A549 (cell line): ENCODE data around the gene PDZD7. TPM values are rescaled to one million over a fixed set of nuclear protein-coding genes. Genes with fewer than 3 reads are reported as not detected.

ENCODE experiments used
- ATAC-seq, 2 experiments: fragments of 200-7000 bp in 1 of 2; fragments of >200 bp in 1 of 2; cut with Nextera tagmentation in 1 of 2; cut with Tn5 transposase in 1 of 2; 3 replicates each; pipeline versions ENCODE4 v1.8.0 to v1.9.1; 2018 to 2020; ENCODE audit warnings: mild to moderate bottlenecking in 1 of 2, moderate library complexity in 1 of 2
- CTCF ChIA-PET: fragments of 300-600 bp; sonication (Branson Sonifier 250); formaldehyde crosslinking; extraction: SDS; loops from one replicate; lab custom pipeline; 2021; ENCODE audit warnings: antibody characterized with exemption, inconsistent platforms; lab: Yijun Ruan, JAX
- POLR2A ChIA-PET: fragments of 350-600 bp; formaldehyde crosslinking; extraction: SDS; loops from one replicate; lab custom pipeline; 2021; ENCODE audit warnings: antibody characterized with exemption, inconsistent platforms; lab: Yijun Ruan, JAX
- DNase-seq, 2 experiments: peaks; one replicate each; pipeline versions ENCODE4 v3.0.0 to v3.0.0-alpha.2; 2011 to 2016; ENCODE audit warnings: low read depth in 1 of 2, low spot score in 1 of 2
- FAIRE-seq: peaks from 2 replicates; lab custom pipeline; 2011; peaks lifted over from hg19 to GRCh38; lab: Jason Lieb, UNC
- H3K27ac ChIP-seq, 2 experiments: fragments of >200 bp; sonication (Bioruptor Twin); formaldehyde crosslinking; 3 replicates each; pipeline ENCODE4 v1.5.1; 2016 to 2017
- H3K4me1 ChIP-seq: fragments of >200 bp; sonication (Bioruptor Twin); formaldehyde crosslinking; 3 replicates; pipeline ENCODE4 v1.6.1; 2016
- H3K4me2 ChIP-seq: fragments of >200 bp; sonication (Bioruptor Twin); formaldehyde crosslinking; 3 replicates; pipeline ENCODE4 v1.6.1; 2016
- H3K4me3 ChIP-seq: fragments of >200 bp; sonication (Bioruptor Twin); formaldehyde crosslinking; 3 replicates; pipeline ENCODE4 v1.5.1; 2016
- H3K9me3 ChIP-seq: fragments of >200 bp; sonication (Bioruptor Twin); formaldehyde crosslinking; 3 replicates; pipeline ENCODE4 v1.6.1; 2016
- CBX2 ChIP-seq: fragments of 200-600 bp; sonication (generic); IDR thresholded peaks from 2 replicates; pipeline ENCODE4 v1.6.1; 2016; ENCODE audit warnings: low read depth, mild to moderate bottlenecking, borderline replicate concordance
- CHD2 ChIP-seq: fragments of 150-350 bp; IDR thresholded peaks from 2 replicates; pipeline ENCODE4 v1.6.1; 2014; ENCODE audit warnings: low read length; ENCODE audit not compliant: partially characterized antibody
- ESRRA ChIP-seq: fragments of 150-350 bp; IDR thresholded peaks from 2 replicates; pipeline ENCODE4 v1.6.1; 2014; ENCODE audit warnings: mild to moderate bottlenecking, low read length, borderline replicate concordance
- FOXS1 ChIP-seq: fragments of 250-450 bp; sonication (Bioruptor Pico); IDR thresholded peaks from 2 replicates; pipeline ENCODE4 v1.5.0; 2020; ENCODE audit warnings: mild to moderate bottlenecking, moderate library complexity
- HEYL ChIP-seq: fragments of 250-450 bp; sonication (Bioruptor Pico); IDR thresholded peaks from 2 replicates; pipeline ENCODE4 v1.8.0; 2021; ENCODE audit warnings: mild to moderate bottlenecking, moderate library complexity
- HMGXB4 ChIP-seq: fragments of 250-450 bp; sonication (Bioruptor Pico); IDR thresholded peaks from 2 replicates; pipeline ENCODE4 v1.5.0; 2021; ENCODE audit warnings: mild to moderate bottlenecking, moderate library complexity, borderline replicate concordance
- HOXB13 ChIP-seq: fragments of 250-450 bp; sonication (Bioruptor Pico); IDR thresholded peaks from 2 replicates; pipeline ENCODE4 v1.5.0; 2020; ENCODE audit warnings: low read depth, mild to moderate bottlenecking, moderate library complexity
- HOXB5 ChIP-seq: fragments of 250-450 bp; sonication (Bioruptor Pico); IDR thresholded peaks from 2 replicates; pipeline ENCODE4 v1.5.0; 2020; ENCODE audit warnings: mild to moderate bottlenecking, moderate library complexity
- JUN ChIP-seq, 2 experiments: fragments of >200 bp; sonication (Bioruptor Twin); formaldehyde crosslinking; IDR thresholded peaks; 2 replicates in 1 of 2; 3 replicates in 1 of 2; pipeline ENCODE4 v1.6.1; 2016 to 2017
- KDM1A ChIP-seq: fragments of 200-600 bp; sonication (generic); IDR thresholded peaks from 2 replicates; pipeline ENCODE4 v1.6.1; 2016; ENCODE audit warnings: low read depth, mild to moderate bottlenecking
- NFE2L2 ChIP-seq: fragments of 150-350 bp; conservative IDR thresholded peaks from 2 replicates; pipeline ENCODE4 v1.6.1; 2014; ENCODE audit warnings: low read length
- POLR2A ChIP-seq: IDR thresholded peaks from 2 replicates; pipeline ENCODE4 v1.6.1; 2012; ENCODE audit warnings: mild to moderate bottlenecking, low read length
- POLR2AphosphoS2 ChIP-seq: conservative IDR thresholded peaks from 2 replicates; pipeline ENCODE4 v1.6.1; 2012; ENCODE audit warnings: low read length, improper control_type of control experiment, inconsistent platforms
- RAD21 ChIP-seq, 2 experiments: fragments of >200 bp in 1 of 2; sonication (Bioruptor Twin) in 1 of 2; formaldehyde crosslinking in 1 of 2; IDR thresholded peaks in 1 of 2; conservative IDR thresholded peaks in 1 of 2; 2 replicates in 1 of 2; 3 replicates in 1 of 2; pipeline ENCODE4 v1.6.1; 2012 to 2018; ENCODE audit warnings: inconsistent platforms in 1 of 2
- RARB ChIP-seq: fragments of 250-450 bp; sonication (Bioruptor Pico); IDR thresholded peaks from 2 replicates; pipeline ENCODE4 v1.8.0; 2021; ENCODE audit warnings: mild to moderate bottlenecking, moderate library complexity
- RCOR1 ChIP-seq: fragments of 150-350 bp; IDR thresholded peaks from 2 replicates; pipeline ENCODE4 v1.6.1; 2014; ENCODE audit warnings: antibody characterized with exemption, low read length, low read depth
- TFCP2L1 ChIP-seq: fragments of 250-450 bp; sonication (Bioruptor Pico); IDR thresholded peaks from 2 replicates; pipeline ENCODE4 v1.5.0; 2021; ENCODE audit warnings: mild to moderate bottlenecking
- USF2 ChIP-seq: fragments of 450-650 bp; IDR thresholded peaks from 2 replicates; pipeline ENCODE4 v1.6.1; 2014; ENCODE audit warnings: antibody characterized with exemption
- WGBS: methylation state at CpG from one replicate; pipeline ENCODE4 v1.1.6; 2017; ENCODE audit errors: missing lambda C conversion rate; 5-methylcytosine and 5-hydroxymethylcytosine counted together
- polyA plus RNA-seq, 4 experiments: library from polyadenylated mRNA; depleted of rRNA in 3 of 4; stranded (reverse); fragments of >200 nt; fragmentation: RNase III in 1 of 4; extraction: RNeasy Plus Mini Kit Qiagen cat#74134 plus additional on column Dnase treatment in 1 of 4; gene quantifications; 2 replicates in 3 of 4; 3 replicates in 1 of 4; pipeline ENCODE4 v1.2.3, GENCODE V29; 2011 to 2017
- TF ChIP-seq, protein P1 (sequence below): fragments of 150-350 bp; IDR thresholded peaks from 2 replicates; pipeline ENCODE4 v1.6.1; 2014; ENCODE audit warnings: low read depth, mild to moderate bottlenecking, low read length
- TF ChIP-seq, protein P2 (sequence below): IDR thresholded peaks from 2 replicates; pipeline ENCODE4 v1.6.1; 2012
- TF ChIP-seq, protein P3 (sequence below): fragments of 200-600 bp; sonication (generic); IDR thresholded peaks from 2 replicates; pipeline ENCODE4 v1.6.1; 2016; ENCODE audit warnings: antibody characterized with exemption, mild to moderate bottlenecking, moderate library complexity
- TF ChIP-seq, protein P4 (sequence below): IDR thresholded peaks from 2 replicates; pipeline ENCODE4 v1.6.1; 2012; ENCODE audit warnings: low read depth, borderline replicate concordance
- TF ChIP-seq, protein P5 (sequence below): fragments of >200 bp; sonication (Bioruptor Twin); formaldehyde crosslinking; IDR thresholded peaks from 3 replicates; pipeline ENCODE4 v1.5.1; 2016

The PDZD7 gene
- polyA plus RNA-seq, 2 of the 4 experiments (the other 2 are of a cell fraction), result 0.21 to 0.56 TPM

DNA sequence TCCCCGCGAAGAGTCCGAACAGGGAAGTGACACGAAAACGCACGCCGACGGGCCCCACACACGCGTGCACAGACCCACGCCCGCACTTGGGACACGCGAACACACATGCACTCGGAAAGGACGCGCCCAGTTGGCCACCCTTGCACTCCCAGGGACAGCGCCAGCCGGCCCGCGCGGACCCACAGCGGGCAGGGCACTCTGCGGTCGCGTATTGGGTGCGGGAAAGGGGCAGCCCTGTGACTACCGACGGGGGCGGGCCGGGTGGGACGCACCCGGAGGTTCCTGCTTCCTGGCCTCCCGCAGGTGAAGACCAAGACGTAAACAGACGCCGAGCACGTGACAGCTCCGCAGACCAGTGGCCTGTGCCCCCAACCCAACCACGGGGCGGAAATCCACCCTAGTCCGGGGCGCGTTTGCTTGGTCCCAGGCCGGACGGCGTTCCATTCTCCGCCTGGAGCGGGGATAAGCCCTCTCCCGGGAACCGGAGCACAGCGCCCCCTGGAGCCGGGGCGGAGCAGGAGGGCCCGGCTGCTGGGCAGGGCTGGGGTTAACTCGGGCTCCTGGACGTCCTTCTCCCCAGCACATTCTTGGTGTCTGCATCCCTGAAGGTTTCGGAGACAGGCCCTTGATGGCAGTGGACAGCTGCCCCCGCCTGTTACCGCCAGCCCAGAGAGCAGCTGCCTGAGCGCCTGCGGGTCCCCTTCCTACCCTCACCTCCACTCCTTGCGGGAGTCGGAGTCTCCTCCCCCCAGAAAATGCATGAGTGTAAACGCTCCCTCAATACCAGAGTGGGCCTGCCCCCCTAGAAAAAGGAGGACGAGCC is 33.4 kb downstream of the PDZD7 start:
- no peak for FAIRE-seq

More for the DNA sequence above, 33.4 kb downstream of the PDZD7 start:
- Histone ChIP-seq H3K4me3 (peak overlapping the region; percentile 92), H3K4me2 (peak overlapping the region; percentile 89), H3K4me1 (peaks cover 27% of the 10 kb centered on the region)
- DNase-seq, result peak; percentile 85 to 94
- CTCF ChIA-PET, result interaction anchor here (0.5 to 25.8 kb wide), 33 partner anchors 10 to 839 kb away, joined by 3 to 608 read pairs (median 4); partner anchors contain the start of genes KAZALD1, MRPL43, PDZD7 and SEMA4G
- WGBS, result 0% methylated on average over 17 of the region's 66 CpGs
- TF ChIP-seq RARB (CRISPR knock-in tag) (no peak), KDM1A (no peak), TFCP2L1 (CRISPR knock-in tag) (no peak), USF2 (peak; percentile 64), HEYL (CRISPR knock-in tag) (no peak), POLR2A (peak; percentile 29), POLR2AphosphoS2 (no peak), HMGXB4 (CRISPR knock-in tag) (peak; percentile 94; the same call in 1 of the 2 replicates), FOXS1 (CRISPR knock-in tag) (no peak), CBX2 (no peak), RAD21 (conservative IDR thresholded peaks at IDR 0.05 in 1 of 2, IDR thresholded peaks at IDR 0.05 in 1 of 2) (no peak; a peak in 1 of 5 replicates), HOXB5 (no peak), RCOR1 (0 out of 2 replicates have a peak, but pooled peaks have one; percentile 32), ESRRA (0 out of 2 replicates have a peak, but pooled peaks have one; percentile 25), CHD2 (no peak), NFE2L2 (no peak), JUN (IDR thresholded peaks at IDR 0.05) (peak; percentile 20 to 44; a peak in 3 of 5 replicates), HOXB13 (CRISPR knock-in tag) (no peak)
- TF ChIP-seq, protein P1, sequence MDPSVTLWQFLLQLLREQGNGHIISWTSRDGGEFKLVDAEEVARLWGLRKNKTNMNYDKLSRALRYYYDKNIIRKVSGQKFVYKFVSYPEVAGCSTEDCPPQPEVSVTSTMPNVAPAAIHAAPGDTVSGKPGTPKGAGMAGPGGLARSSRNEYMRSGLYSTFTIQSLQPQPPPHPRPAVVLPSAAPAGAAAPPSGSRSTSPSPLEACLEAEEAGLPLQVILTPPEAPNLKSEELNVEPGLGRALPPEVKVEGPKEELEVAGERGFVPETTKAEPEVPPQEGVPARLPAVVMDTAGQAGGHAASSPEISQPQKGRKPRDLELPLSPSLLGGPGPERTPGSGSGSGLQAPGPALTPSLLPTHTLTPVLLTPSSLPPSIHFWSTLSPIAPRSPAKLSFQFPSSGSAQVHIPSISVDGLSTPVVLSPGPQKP, result no peak
- TF ChIP-seq, protein P2, sequence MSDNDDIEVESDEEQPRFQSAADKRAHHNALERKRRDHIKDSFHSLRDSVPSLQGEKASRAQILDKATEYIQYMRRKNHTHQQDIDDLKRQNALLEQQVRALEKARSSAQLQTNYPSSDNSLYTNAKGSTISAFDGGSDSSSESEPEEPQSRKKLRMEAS, result peak; percentile 86
- TF ChIP-seq, protein P3, sequence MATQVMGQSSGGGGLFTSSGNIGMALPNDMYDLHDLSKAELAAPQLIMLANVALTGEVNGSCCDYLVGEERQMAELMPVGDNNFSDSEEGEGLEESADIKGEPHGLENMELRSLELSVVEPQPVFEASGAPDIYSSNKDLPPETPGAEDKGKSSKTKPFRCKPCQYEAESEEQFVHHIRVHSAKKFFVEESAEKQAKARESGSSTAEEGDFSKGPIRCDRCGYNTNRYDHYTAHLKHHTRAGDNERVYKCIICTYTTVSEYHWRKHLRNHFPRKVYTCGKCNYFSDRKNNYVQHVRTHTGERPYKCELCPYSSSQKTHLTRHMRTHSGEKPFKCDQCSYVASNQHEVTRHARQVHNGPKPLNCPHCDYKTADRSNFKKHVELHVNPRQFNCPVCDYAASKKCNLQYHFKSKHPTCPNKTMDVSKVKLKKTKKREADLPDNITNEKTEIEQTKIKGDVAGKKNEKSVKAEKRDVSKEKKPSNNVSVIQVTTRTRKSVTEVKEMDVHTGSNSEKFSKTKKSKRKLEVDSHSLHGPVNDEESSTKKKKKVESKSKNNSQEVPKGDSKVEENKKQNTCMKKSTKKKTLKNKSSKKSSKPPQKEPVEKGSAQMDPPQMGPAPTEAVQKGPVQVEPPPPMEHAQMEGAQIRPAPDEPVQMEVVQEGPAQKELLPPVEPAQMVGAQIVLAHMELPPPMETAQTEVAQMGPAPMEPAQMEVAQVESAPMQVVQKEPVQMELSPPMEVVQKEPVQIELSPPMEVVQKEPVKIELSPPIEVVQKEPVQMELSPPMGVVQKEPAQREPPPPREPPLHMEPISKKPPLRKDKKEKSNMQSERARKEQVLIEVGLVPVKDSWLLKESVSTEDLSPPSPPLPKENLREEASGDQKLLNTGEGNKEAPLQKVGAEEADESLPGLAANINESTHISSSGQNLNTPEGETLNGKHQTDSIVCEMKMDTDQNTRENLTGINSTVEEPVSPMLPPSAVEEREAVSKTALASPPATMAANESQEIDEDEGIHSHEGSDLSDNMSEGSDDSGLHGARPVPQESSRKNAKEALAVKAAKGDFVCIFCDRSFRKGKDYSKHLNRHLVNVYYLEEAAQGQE, result no peak
- TF ChIP-seq, protein P4, sequence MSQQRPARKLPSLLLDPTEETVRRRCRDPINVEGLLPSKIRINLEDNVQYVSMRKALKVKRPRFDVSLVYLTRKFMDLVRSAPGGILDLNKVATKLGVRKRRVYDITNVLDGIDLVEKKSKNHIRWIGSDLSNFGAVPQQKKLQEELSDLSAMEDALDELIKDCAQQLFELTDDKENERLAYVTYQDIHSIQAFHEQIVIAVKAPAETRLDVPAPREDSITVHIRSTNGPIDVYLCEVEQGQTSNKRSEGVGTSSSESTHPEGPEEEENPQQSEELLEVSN, result peak; percentile 37; the same call in 1 of the 2 replicates
- TF ChIP-seq, protein P5, sequence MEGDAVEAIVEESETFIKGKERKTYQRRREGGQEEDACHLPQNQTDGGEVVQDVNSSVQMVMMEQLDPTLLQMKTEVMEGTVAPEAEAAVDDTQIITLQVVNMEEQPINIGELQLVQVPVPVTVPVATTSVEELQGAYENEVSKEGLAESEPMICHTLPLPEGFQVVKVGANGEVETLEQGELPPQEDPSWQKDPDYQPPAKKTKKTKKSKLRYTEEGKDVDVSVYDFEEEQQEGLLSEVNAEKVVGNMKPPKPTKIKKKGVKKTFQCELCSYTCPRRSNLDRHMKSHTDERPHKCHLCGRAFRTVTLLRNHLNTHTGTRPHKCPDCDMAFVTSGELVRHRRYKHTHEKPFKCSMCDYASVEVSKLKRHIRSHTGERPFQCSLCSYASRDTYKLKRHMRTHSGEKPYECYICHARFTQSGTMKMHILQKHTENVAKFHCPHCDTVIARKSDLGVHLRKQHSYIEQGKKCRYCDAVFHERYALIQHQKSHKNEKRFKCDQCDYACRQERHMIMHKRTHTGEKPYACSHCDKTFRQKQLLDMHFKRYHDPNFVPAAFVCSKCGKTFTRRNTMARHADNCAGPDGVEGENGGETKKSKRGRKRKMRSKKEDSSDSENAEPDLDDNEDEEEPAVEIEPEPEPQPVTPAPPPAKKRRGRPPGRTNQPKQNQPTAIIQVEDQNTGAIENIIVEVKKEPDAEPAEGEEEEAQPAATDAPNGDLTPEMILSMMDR, result peak; percentile 94
- TF ChIP-seq, all 56 proteins: peak for 9
- peak; percentile 62 to 84 for ATAC-seq
- peak overlapping the region; percentile 98 for H3K27ac ChIP-seq
- POLR2A ChIA-PET, result interaction anchor here (1.2 to 2.3 kb wide), 6 partner anchors 10 to 64 kb away, joined by 3 to 6 read pairs (median 4); partner anchors contain the start of genes KAZALD1, MRPL43 and TWNK
- no peaks in the 10 kb centered on the region for H3K9me3 ChIP-seq
